HG03135 (cell line): ENCODE data around the gene MSRB3.

Source experiments
- ATAC-seq: cut with Tn5 transposase; IDR thresholded peaks from one replicate; pipeline ENCODE4 v1.9.1; 2021; ENCODE audit warnings: mild to moderate bottlenecking, moderate library complexity; ENCODE audit not compliant: unreplicated experiment

The MSRB3 gene

DNA sequence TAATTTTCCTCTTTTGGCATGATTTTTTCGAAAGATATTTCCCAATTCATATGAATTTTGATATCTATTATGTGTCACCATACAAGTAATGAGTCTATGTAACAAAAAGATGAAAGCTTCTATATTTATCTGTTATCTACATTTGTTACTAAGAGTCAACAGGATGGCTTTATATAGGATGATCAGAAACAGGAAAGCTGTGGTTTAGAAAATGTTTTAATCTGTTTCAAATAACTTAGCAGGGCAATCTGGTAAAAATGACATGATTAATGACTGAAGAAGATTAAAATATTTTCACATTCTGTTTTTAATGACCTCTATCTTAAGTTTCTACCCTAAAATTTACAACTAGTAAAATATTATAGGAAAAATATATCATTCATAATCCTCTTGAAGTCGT lies 105.8 kb downstream of the MSRB3 start:
- ATAC-seq: no peak

- ATAC-seq: no peak
Measured at GRCh38 chr12:65387396-65387795, 108.9 kb downstream of the MSRB3 start.

- no peak for ATAC-seq
Measured at GRCh38 chr12:65389436-65389835, 111.0 kb downstream of the MSRB3 start.

GRCh38 chr12:65391711-65392110 lies 113.2 kb downstream of the MSRB3 start:
- no peak for ATAC-seq

DNA sequence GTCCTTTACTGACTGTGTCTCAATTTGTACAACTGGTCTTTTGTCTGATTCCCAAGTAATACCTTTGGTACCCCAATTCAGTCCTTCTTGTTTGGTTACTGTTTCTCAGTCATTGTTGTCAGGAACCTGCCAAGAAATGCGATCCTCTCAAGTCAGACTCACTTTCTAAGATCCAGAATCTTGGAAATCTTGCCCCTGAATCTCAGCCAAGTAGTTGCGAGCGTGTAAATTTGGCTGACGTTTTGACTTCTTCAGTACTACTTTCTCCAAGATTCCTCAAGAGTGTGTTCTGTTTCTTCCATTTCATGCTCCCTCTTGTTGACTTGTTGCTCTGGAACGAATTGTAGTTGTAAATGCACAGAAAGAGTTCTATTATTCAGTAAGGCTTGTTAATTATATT lies 114.0 kb downstream of the MSRB3 start:
- no peak for ATAC-seq

DNA sequence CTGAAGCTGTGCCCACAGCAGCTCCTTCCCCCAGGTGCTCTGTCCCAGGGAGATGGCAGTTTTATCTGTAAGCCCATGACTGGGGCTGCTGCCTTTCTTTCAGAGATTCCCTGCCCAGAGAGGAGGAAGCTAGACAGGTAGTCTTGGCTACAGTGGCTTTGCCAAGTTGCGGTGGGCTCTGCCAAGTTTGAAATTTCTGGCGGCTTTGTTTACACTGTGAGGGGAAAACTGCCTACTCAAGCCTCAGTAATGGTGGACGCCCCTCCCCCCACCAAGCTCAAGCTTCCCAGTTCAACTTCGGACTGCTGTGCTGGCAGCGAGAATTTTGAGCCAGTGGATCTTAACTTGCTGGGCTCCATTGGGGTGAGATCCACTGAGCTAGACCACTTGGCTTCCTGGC lies 124.7 kb downstream of the MSRB3 start:
- ATAC-seq: no peak

GRCh38 chr12:65407388-65408149 lies 129.1 kb downstream of the MSRB3 start:
- ATAC-seq: no peak

DNA sequence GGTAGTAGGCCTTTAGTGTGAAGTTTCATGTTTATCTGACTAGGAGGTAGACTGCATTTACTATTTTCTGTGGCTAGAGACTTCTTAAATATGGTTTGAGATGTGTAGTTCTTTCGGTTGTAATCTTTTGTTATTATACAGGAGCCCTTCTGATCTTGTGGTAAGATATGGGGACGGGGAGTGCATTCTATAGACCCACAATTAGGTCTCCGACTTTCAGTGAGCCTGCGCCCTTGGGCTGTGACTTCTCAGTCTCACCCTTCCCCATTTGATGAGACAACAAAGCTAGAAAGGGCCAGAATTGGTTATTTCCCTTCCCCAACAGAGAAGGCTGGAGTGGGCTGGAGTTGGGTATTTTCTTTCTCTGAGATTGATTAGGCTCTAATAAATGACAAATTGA lies 130.0 kb downstream of the MSRB3 start:
- no peak for ATAC-seq

GRCh38 chr12:65409726-65410125 lies 131.2 kb downstream of the MSRB3 start:
- no peak for ATAC-seq

- ATAC-seq: no peak
Measured at GRCh38 chr12:65411171-65411570, 132.7 kb downstream of the MSRB3 start.

DNA sequence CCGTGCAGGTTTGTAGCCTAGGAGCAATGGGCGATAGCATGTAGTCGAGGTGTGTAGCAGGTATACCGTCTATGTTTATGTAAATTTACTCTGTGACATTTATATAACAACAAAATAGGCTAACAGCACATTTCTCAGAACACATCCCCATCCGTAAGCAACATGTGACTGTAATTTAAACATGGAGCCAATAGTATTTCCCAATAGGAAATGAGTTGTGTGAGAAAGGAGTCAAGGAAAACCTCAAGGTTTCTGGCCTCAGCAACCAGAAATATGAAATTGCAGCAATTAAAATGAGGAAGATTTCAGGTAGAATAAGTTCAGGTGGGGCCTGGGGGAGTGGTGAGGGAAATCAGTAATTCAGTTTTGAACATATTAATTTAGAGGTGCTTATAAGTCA lies 136.0 kb downstream of the MSRB3 start:
- no peak for ATAC-seq

DNA sequence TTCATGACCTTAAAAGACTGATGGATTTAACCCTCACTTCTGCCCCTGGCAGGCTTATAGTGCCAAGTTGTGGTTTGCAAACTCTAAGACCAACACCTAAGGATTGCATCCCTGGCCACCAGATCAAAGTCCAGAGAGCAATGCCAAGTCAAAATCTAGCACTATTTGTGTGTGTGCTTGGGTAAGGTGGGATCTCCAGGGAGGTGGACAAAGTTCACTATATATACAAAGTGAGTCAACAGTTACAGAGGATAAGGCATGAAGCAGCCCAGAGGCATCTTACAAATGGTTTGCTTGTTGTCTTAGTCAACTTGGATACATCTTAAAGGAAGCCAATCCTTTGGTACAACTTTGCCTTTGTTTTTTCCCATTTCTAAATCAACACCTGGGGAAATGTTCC lies 137.3 kb downstream of the MSRB3 start:
- no peak for ATAC-seq

- no peak for ATAC-seq
Measured at GRCh38 chr12:65419284-65420072, 141.0 kb downstream of the MSRB3 start.

GRCh38 chr12:65420941-65421340 lies 142.5 kb downstream of the MSRB3 start:
- no peak for ATAC-seq

DNA sequence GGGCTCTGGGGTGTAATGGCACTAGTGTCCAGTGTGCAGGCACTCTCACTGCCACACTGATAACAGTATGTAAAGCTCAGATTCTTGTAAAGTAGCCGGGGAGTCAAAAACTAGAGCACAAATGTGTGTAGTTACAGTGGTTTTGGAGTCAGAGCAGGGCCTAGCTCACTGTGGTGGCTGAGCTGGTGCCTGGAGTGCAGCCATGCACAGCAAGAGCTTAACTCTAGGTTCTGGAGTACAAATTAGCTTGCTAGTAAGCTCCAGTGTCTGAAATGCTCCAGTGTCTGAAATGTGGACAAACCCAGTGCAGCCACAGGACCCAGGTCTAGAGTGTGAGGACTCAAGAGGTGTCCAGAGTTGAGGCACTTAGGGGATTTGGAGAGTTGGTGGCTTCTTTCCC lies 149.2 kb downstream of the MSRB3 start:
- no peak for ATAC-seq

GRCh38 chr12:65430006-65430405 lies 151.5 kb downstream of the MSRB3 start:
- no peak for ATAC-seq

DNA sequence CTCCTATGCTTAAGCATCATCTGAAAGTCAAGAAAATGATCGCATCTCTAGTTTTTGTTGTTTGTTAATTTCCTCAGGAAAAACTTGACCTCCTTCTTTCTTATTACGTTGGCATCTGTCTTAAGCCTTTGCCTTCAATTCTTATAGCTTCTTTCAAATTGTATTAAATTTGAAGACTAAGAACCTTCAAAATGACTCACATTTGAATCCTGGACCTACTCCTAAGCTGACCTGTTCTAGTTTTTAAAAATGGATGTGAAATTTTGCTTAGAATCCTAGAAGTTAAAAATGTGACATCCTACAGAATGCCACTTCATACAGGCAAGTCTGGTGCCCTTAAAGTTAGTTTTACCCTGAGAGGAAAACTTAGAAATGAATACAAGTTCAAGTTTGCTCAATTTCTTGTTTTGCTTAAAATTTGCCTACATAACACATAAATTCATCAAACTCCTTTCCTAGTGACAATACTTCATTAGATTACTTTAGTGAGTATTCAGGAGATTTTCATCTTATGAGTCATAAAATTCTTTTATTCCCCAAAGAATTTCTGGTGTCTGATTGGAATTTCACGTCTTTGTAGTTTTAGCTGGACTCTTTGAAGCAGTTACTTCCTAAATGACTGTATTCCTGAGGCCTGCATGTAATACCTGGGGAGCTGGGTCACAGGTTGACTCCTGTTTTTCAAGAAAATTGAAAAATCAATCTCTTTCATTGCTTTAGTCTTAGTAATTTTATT lies 152.3 kb downstream of the MSRB3 start:
- no peak for ATAC-seq

GRCh38 chr12:65432114-65432513 lies 153.6 kb downstream of the MSRB3 start:
- ATAC-seq: no peak

- ATAC-seq: no peak
Measured at GRCh38 chr12:65432651-65433050, 154.2 kb downstream of the MSRB3 start.

- ATAC-seq: no peak
Measured at GRCh38 chr12:65434737-65435136, 156.3 kb downstream of the MSRB3 start.

- ATAC-seq: no peak
Measured at GRCh38 chr12:65443038-65443437, 164.6 kb downstream of the MSRB3 start.

DNA sequence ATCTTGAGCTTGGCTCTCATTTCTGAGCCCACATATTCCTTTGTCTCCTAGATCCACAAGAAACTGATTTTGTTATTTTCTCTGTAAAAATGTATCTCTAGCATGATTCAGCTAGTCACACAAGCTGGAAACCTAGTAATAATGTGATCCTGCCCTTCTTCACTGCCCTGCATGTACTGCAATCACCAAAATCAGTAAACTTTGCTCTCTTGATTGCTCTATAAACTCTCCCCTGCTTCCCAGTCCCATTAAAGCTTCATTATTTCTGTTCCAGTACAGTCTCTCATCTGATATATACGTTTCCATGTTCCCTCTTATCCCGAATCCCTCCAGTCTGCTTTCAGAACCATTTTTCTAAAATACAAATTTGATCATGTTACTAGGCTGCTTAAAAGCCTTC lies 166.5 kb downstream of the MSRB3 start:
- ATAC-seq: no peak
